Measurements from ENCODE around the gene WDR74. TPM values are rescaled to one million over a fixed set of nuclear protein-coding genes. Genes with fewer than 3 reads are reported as not detected.
"Not testable (repeated sequence)": the region's sequence is repeated elsewhere in the genome, so short reads cannot be mapped to it uniquely, and the experiment has no call there.

The WDR74 gene
- total RNA-seq, 1 experiment from 2014 or later, result 71.2 TPM

GRCh38 chr11:62860835-62861563 is 21.6 kb upstream of the WDR74 start:
- no peak for DNase-seq (ENCODE audit: extremely low read depth, low read depth)

DNA sequence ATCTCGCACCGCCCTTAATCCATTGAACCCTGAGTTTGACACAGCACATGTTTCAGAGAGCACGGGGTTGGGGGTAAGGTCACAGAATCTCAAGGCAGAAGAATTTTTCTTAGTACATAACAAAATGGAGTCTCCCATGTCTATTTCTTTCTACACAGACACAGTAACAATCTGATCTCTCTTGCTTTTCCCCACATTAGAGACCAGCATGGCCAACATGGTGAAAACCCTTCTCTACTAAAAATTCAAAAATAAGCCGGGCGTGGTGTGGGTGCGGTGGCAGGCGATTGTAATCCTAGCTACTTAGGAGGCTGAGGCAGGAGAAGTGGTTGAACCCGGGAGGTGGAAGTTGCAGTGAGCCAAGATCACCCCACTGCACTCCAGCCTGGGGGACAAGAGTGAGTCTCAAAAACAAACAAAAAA is 19.9 kb upstream of the WDR74 start:
- not testable (repeated sequence) for DNase-seq (ENCODE audit: extremely low read depth, low read depth)

DNA sequence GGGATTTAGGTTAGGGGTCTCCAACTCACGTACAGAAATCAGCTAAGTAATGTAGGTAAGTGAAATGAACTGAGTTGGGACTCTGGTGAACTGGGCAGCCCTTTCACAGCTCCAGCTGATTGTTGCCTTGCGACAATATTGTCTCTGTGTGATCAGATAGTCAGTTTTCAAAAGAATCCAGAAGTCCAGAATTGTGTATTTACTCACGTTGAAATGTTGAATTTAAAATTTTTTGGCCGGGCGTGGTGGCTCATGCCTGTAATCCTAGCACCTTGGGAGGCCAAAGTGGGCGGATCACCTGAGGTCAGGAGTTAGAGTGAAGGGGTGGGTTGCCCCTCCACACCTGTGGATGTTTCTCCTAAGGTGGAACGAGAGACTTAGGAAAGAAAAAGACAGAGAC is 18.8 kb upstream of the WDR74 start:
- no peak for DNase-seq (ENCODE audit: extremely low read depth, low read depth)

- DNase-seq (ENCODE audit: extremely low read depth, low read depth), result no peak
Observed at GRCh38 chr11:62857541-62857982, 18.2 kb upstream of the WDR74 start.

DNA sequence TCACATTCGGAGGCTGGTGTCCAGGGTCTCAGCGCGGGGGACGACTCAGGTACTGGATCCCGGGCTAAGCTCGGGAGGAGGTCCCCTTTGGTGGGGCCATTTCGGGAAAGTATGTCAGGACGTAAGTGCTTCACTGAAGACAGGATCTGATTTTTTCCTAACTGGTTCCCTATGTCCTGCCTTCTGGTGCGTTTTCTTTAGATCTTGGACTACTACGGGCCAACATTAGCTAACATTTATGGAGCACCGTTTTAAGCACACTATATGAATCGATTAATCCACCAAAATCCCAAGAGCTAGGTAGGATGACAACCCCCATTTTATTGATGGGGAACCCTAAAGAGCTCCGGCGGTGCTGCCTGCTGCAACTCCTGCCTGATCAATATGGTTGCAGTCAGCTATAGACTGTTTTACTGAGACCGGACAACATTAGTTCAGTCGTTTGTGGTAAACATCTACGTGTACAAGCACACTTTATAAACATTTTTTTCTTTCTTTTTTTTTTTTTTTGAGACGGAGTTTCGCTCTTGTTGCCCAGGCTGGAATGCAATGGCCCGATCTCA is 17.0 kb upstream of the WDR74 start:
- no peak for DNase-seq (ENCODE audit: extremely low read depth, low read depth)

GRCh38 chr11:62855571-62856332 is 16.4 kb upstream of the WDR74 start:
- peak; percentile 96 for DNase-seq (ENCODE audit: extremely low read depth, low read depth)

- DNase-seq (ENCODE audit: extremely low read depth, low read depth), result no peak
Observed at GRCh38 chr11:62854825-62855570, 15.6 kb upstream of the WDR74 start.

DNA sequence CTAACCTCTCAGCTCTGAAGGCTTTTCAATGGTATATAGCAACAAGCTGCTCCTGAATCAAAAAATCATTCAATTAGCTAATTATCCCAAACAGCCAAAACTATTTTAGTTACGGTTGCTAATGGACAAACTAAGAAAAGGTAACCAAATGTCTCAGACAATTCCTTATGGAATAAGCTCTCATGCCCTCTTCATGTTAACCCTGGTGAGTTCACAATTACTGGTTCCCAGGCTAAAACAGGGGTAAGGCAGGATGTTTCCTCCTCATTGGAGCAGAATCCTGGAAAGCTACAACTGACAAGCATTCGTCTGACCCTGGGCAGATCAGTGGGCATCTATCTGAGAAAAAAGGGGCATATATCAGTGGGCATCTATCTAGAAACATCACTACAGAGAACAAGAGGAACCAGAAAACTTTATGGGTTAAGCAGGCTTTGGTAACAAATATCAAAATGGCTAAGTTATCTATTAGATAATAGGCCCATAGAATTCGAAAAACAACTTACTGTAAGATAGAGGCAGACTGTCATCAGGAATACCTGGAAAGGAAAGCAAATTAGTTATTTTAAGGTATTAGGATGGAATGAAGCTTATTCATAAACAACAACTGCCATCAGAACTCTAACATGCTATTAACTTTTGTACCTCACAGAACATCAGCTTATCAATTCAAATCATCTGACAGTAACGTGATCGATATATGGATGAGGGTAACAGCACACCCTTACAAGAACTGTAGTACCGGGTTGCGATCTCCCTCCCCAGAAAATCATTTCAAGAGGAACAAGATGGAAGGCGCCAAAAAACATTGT is 14.8 kb upstream of the WDR74 start:
- no peak for DNase-seq (ENCODE audit: extremely low read depth, low read depth)

DNA sequence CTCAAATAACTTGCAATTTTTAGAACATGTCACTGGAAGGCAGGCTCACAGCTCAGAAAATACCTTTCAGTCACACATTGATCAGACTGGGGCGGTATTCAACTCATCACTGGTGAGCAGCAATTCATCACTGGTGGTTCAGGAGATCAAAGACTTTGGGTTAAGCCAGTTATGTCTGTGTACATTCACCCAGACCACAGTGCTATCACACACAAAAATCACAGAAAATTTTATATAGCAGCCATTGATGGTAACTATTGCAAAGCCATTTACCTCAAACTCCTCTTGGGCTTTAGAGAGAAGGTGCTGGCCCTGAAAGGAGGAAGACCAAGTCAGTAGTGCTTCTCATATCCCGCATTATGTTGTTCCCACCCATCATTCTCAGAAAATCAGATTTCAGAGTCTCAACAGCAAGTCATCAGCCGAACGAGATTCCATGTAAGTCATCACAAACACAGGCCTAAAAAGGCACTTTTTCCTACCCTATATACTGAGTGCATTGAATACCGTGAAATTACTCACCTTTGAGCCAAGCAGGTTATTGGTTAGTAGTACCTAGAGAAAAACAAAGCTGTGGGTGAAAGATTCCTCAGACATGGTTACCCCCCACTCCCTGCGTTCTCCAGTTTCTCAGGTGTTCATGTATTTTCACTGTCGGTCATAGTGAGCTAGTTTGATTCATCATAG is 14.0 kb upstream of the WDR74 start:
- DNase-seq (ENCODE audit: extremely low read depth, low read depth), result no peak

GRCh38 chr11:62852523-62853188 is 13.3 kb upstream of the WDR74 start:
- no peak for DNase-seq (ENCODE audit: extremely low read depth, low read depth)

- DNase-seq (ENCODE audit: extremely low read depth, low read depth), result no peak
Observed at GRCh38 chr11:62851807-62852522, 12.6 kb upstream of the WDR74 start.

DNA sequence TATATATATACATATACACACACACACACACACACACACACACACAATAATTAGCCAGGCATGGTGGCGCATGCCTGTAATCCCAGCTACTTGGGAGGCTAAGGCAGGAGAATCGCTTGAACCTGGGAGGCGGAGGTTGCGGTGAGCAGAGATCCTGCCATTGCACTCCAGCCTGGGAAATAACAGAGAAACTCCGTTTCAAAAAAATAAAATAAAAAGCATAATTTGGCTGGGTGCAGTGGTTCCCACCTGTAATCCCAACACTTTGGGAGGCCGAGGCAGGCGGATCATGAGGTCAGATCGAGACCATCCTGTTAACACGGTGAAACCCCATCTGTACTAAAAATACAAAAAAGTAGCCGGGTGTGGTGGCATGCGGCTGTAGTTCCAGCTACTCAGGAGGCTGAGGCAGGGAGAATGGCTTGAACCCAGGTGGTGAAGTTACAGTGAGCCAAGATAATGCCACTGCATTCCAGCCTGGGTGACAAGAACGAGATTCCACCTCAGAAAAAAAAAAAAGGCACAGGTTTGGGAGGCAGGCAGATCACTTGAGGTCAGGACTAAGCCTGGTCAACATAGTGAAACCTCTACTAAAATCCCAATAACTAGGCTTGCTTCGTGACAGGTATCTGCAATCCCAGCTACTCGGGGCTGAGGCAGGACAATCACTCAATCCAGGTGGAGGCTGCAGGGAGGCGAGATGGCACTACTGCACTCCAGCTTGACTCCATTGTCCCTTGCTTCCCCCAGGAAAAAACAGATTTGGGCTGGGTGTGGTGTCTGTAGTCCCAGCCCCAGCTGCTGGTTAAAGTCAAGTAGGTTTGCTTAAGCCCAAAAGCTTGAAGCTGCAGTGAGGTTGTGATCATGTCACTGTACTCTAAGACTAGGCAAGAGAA is 11.8 kb upstream of the WDR74 start:
- no peak for DNase-seq (ENCODE audit: extremely low read depth, low read depth)

GRCh38 chr11:62847767-62848314 is 8.5 kb upstream of the WDR74 start:
- no peak for DNase-seq (ENCODE audit: extremely low read depth, low read depth)

GRCh38 chr11:62846177-62846576 is 6.8 kb upstream of the WDR74 start:
- DNase-seq (ENCODE audit: extremely low read depth, low read depth), result no peak

- no peak for DNase-seq (ENCODE audit: extremely low read depth, low read depth)
Observed at GRCh38 chr11:62844154-62844553, 4.8 kb upstream of the WDR74 start.

DNA sequence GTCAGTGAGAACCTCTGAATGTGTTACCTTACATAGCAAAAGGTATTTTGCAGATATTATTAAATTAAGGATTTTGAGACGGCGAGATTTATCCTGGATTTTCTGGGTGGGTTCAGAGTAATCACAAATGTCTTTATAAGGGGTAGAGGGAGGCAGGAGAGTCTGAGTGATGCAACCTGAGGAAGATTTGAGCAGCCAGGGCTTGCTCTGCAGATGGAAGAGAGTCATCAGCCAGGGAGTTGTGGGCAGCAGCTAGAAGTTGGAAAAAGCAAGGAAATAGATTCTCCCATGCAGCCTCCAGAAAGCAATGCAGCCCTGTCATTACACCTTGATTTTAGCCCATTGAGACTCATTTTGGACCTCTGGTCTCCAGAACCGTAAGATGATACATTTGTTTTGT is 4.1 kb upstream of the WDR74 start:
- no peak for DNase-seq (ENCODE audit: extremely low read depth, low read depth)

- DNase-seq (ENCODE audit: extremely low read depth, low read depth), result not testable (repeated sequence)
Observed at GRCh38 chr11:62842891-62843290, 3.5 kb upstream of the WDR74 start.

All from NCI-H460 (cell line).